Breast epithelium (tissue), 4 donors: Measurements from ENCODE around the gene SPACA5B. TPM values are rescaled to one million over a fixed set of nuclear protein-coding genes. Genes with fewer than 3 reads are reported as not detected.
"Not testable (repeated sequence)": the region's sequence is repeated elsewhere in the genome, so short reads cannot be mapped to it uniquely, and the experiment has no call there.

ENCODE experiments used
- DNase-seq, 2 donors: peaks; one replicate each; pipeline ENCODE4 v3.0.0-alpha.2; 2019; ENCODE audit warnings: low spot score in 2 of 2
- H3K27ac ChIP-seq, 2 donors: fragments of 200-600 bp; sonication (generic) in 1 of 2; one replicate each; pipeline ENCODE4 v1.5.1; 2016 to 2019; ENCODE audit warnings: mild to moderate bottlenecking in 1 of 2
- H3K27me3 ChIP-seq, 2 donors: fragments of 200-600 bp; sonication (generic) in 1 of 2; one replicate each; pipeline versions ENCODE4 v1.5.1 to v1.6.0; 2017 to 2019; ENCODE audit warnings: control low read depth in 1 of 2, mild to moderate bottlenecking in 1 of 2
- H3K36me3 ChIP-seq: fragments of 200-600 bp; one replicate; pipeline ENCODE4 v1.5.1; 2019
- H3K4me1 ChIP-seq, 2 donors: fragments of 200-600 bp; sonication (generic); one replicate each; pipeline ENCODE4 v1.5.1; 2016 to 2019; ENCODE audit warnings: control low read depth in 1 of 2
- H3K4me3 ChIP-seq, 3 donors: fragments of 200-600 bp; sonication (generic); 1 replicate in 2 of 3; 2 replicates in 1 of 3; pipeline ENCODE4 v1.5.1; 2016 to 2019; ENCODE audit warnings: mild to moderate bottlenecking in 3 of 3, moderate library complexity in 2 of 3
- H3K9me3 ChIP-seq, 2 donors: fragments of 200-600 bp; sonication (generic) in 1 of 2; one replicate each; pipeline ENCODE4 v1.5.1; 2016 to 2019; ENCODE audit warnings: control low read depth in 1 of 2
- CTCF ChIP-seq, 3 donors: fragments of 450-650 bp; IDR thresholded peaks; one replicate each; pipeline ENCODE4 v1.5.1; 2016 to 2017; ENCODE audit warnings: antibody characterized with exemption in 3 of 3, mild to moderate bottlenecking in 3 of 3, moderate library complexity in 3 of 3
- POLR2A ChIP-seq: fragments of 450-650 bp; IDR thresholded peaks from one replicate; pipeline ENCODE4 v1.6.1; 2016; ENCODE audit warnings: antibody characterized with exemption, mild to moderate bottlenecking, moderate library complexity
- POLR2AphosphoS5 ChIP-seq, 3 donors: sonication (generic); formaldehyde crosslinking; IDR thresholded peaks; one replicate each; pipeline ENCODE4 v1.6.1; 2017; ENCODE audit warnings: antibody characterized with exemption in 3 of 3
- intact Hi-C: fragments of 100-400 bp; cut with DNase I; formaldehyde crosslinking; loops from one replicate; pipeline ENCODE4 v1.15.1; 2023; ENCODE audit warnings: low total_unique reads
- total RNA-seq, 3 donors: library from RNA; depleted of rRNA; stranded (reverse); fragments of >200 nt; gene quantifications; one replicate each; pipeline ENCODE4 v1.1.0, GENCODE V29; 2016

SPACA5B gene
- total RNA-seq, 3 donors from 2014 or later = not detected

GRCh38 chrX:48101443-48101842 lies 29.0 kb upstream of the SPACA5B start:
- Histone ChIP-seq H3K27ac (no peak overlapping the region), H3K27me3 (peaks cover 0 to 21% of the 10 kb centered on the region in 2 donors), H3K36me3 (no peaks in the 10 kb centered on the region), H3K4me3 (no peak overlapping the region), H3K9me3 (no peaks in the 10 kb centered on the region), H3K4me1 (no peaks in the 10 kb centered on the region)
- intact Hi-C loops = no loop called here
- TF ChIP-seq POLR2AphosphoS5 (IDR thresholded peaks at IDR 0.05) = no peak
- TF ChIP-seq CTCF (IDR thresholded peaks at IDR 0.05) = no peak
- no peak for TF ChIP-seq POLR2A
- DNase-seq = no peak

DNA sequence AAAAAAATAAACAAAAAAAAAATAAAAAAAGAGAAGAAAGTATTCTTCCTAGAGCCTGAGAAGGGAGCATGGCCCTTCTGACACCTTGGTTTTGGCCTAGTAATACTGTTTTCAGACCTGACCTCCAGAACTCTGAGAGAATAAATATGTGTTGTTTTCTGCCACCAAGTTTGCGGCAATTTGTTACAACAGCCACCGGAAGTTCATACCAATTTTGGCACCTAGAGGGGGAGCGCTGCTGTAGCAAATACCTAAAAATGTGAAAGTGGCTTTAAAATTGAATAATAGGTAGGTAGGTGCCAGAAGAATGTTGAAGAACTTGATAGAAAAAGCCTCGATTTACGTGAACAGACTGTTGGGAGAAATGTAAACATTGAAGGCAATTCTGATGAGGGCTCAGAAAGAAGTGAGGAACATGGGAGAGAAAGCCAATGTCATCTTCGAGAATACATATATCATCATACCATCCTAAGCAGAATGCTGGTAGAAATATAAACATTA lies 27.5 kb upstream of the SPACA5B start:
- Histone ChIP-seq H3K9me3 (no peaks in the 10 kb centered on the region), H3K4me3 (no peak overlapping the region), H3K27ac (no peak overlapping the region), H3K27me3 (peaks cover 0 to 7% of the 10 kb centered on the region in 2 donors), H3K36me3 (no peaks in the 10 kb centered on the region), H3K4me1 (no peaks in the 10 kb centered on the region)
- DNase-seq = no peak
- intact Hi-C loops = no loop called here
- TF ChIP-seq CTCF (IDR thresholded peaks at IDR 0.05) = no peak
- TF ChIP-seq POLR2AphosphoS5 (IDR thresholded peaks at IDR 0.05) = no peak
- TF ChIP-seq POLR2A = no peak

DNA sequence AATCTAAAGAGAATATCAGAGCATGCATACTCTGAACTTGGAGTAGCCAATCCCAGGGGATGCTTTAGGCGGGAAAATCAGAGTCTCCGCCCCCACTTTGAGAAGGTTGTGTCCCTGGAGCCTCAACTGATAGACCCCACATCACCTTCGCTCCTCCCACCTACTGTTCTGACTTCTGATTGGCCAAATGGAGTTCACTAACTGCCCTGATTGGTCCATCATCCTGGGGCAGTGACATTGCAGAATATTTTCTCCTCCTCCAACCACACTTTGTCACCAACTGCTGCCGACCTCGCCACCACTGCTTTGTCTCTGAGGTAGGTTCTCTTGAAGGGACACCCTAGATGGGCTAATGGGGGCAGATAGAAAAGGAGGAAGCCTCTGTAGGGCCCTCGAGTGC lies 22.7 kb upstream of the SPACA5B start:
- TF ChIP-seq POLR2A = no peak
- no peak overlapping the region for H3K27ac ChIP-seq

DNA sequence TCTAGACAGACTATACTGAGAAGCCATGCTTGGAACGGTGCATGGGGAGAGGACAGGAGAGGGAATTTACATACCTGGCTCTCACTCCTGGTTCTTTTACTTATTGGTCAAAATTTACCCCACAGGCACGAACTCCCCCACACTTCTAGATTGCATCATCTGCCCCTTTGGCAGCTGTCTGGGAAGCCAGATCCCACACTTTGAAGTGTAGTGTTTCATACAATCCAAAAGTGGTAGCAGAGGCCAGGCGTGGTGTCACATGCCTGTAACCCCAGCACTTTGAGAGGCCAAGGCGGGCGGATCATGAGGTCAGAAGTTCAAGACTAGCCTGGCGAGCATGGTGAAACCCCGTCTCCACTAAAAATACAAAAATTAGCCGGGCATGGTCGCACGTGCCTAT lies 5.1 kb upstream of the SPACA5B start:
- H3K27ac ChIP-seq, H3K4me3 ChIP-seq, H3K36me3 ChIP-seq, intact Hi-C loops, H3K9me3 ChIP-seq, H3K4me1 ChIP-seq: not testable (repeated sequence)
- DNase-seq = peak in 1 of 2 donors; percentile 17
- peaks cover 0 to 10% of the 10 kb centered on the region in 2 donors for H3K27me3 ChIP-seq

More for the DNA sequence above, 22.7 kb upstream of the SPACA5B start:
- no peaks in the 10 kb centered on the region for H3K9me3 ChIP-seq
- no peaks in the 10 kb centered on the region for H3K36me3 ChIP-seq
- intact Hi-C loops = no loop called here
- no peak overlapping the region for H3K4me3 ChIP-seq
- no peak for DNase-seq
- H3K4me1 ChIP-seq = no peaks in the 10 kb centered on the region
- H3K27me3 ChIP-seq = peaks cover 0 to 16% of the 10 kb centered on the region in 2 donors

- intact Hi-C loops, H3K4me1 ChIP-seq, DNase-seq, H3K9me3 ChIP-seq, H3K36me3 ChIP-seq, H3K27ac ChIP-seq, H3K27me3 ChIP-seq, H3K4me3 ChIP-seq: not testable (repeated sequence)
Observed at GRCh38 chrX:48132308-48132844, 1.9 kb downstream of the SPACA5B start.

- H3K9me3 ChIP-seq, intact Hi-C loops, H3K27me3 ChIP-seq, H3K4me3 ChIP-seq, DNase-seq, H3K27ac ChIP-seq, H3K4me1 ChIP-seq, H3K36me3 ChIP-seq: not testable (repeated sequence)
Observed at GRCh38 chrX:48139076-48139475, 8.7 kb downstream of the SPACA5B start.

DNA sequence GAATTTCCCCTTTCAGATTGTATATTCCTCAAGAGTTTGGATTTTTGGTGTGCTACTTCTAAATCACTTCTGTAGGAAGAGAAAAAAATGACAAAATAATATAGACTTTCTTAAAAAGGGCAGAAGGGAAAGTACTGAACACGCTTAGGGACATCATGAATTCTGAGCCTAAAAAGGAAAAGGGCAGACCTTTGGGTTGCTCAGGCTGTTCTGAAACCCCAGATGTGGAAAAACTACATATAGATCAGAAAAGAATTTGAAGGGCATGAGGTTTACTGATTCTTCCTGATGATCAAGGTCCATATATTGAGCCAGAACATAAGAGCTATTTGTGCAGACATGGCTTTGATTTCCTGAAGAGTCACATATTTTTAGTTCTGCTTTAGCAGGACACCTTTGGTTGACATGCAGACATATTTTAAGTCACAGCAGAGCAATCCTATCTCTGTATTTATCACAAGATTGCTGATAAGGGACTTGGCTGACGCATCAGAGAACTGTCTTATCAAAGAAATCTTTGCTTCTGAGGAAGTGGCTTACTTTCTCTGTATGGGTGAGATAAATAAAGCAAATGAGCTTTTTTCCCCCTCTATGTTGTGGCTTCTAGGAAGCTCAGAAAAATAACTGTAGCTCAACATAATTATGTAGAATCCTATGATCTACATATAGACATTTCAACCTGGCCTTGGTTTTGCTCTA lies 11.5 kb downstream of the SPACA5B start:
- H3K27me3 ChIP-seq = peaks cover 0 to 17% of the 10 kb centered on the region in 2 donors
- H3K9me3 ChIP-seq, DNase-seq, intact Hi-C loops, H3K36me3 ChIP-seq, H3K27ac ChIP-seq, H3K4me3 ChIP-seq, H3K4me1 ChIP-seq: not testable (repeated sequence)

GRCh38 chrX:48142697-48143096 lies 12.3 kb downstream of the SPACA5B start:
- H3K9me3 ChIP-seq, H3K27ac ChIP-seq, H3K4me3 ChIP-seq, intact Hi-C loops, DNase-seq, H3K4me1 ChIP-seq, H3K36me3 ChIP-seq: not testable (repeated sequence)
- peaks cover 0 to 17% of the 10 kb centered on the region in 2 donors for H3K27me3 ChIP-seq
